Activated CD4-positive, alpha-beta T cell treated with anti-CD3 and anti-CD28 coated beads, Interleukin-2, amount 50 U/mL, for 24 hours (primary cell): ENCODE data around the gene DEPDC5.
"Not testable (repeated sequence)": the region's sequence is repeated elsewhere in the genome, so short reads cannot be mapped to it uniquely, and the experiment has no call there.

Experiments used
- DNase-seq, 2 donors: peaks; one replicate each; pipeline ENCODE4 v3.0.0-alpha.2; 2020; ENCODE audit warnings: low read depth in 1 of 2, low spot score in 1 of 2

Gene DEPDC5

GRCh38 chr22:31813898-31814297 lies 60.1 kb downstream of the DEPDC5 start:
- DNase-seq = not testable (repeated sequence)

GRCh38 chr22:31814942-31815341 lies 61.1 kb downstream of the DEPDC5 start:
- no peak for DNase-seq

GRCh38 chr22:31815383-31815814 lies 61.6 kb downstream of the DEPDC5 start:
- not testable (repeated sequence) for DNase-seq

- DNase-seq = no peak
These were observed 62.9 kb downstream of the DEPDC5 start for GRCh38 chr22:31816750-31817149.

GRCh38 chr22:31818481-31819392 lies 64.9 kb downstream of the DEPDC5 start:
- DNase-seq = peak in 1 of 2 donors; percentile 7

GRCh38 chr22:31820655-31821054 lies 66.8 kb downstream of the DEPDC5 start:
- no peak for DNase-seq

GRCh38 chr22:31821572-31821971 lies 67.8 kb downstream of the DEPDC5 start:
- no peak for DNase-seq

GRCh38 chr22:31822523-31822922 lies 68.7 kb downstream of the DEPDC5 start:
- no peak for DNase-seq

GRCh38 chr22:31825513-31825912 lies 71.7 kb downstream of the DEPDC5 start:
- DNase-seq = no peak

GRCh38 chr22:31826443-31826842 lies 72.6 kb downstream of the DEPDC5 start:
- DNase-seq = no peak

GRCh38 chr22:31828739-31829138 lies 74.9 kb downstream of the DEPDC5 start:
- no peak for DNase-seq

GRCh38 chr22:31829505-31829904 lies 75.7 kb downstream of the DEPDC5 start:
- peak; percentile 5 to 57 for DNase-seq

- no peak for DNase-seq
These were observed 76.9 kb downstream of the DEPDC5 start for GRCh38 chr22:31830721-31831070.

GRCh38 chr22:31833930-31834329 lies 80.1 kb downstream of the DEPDC5 start:
- DNase-seq = no peak

- DNase-seq = no peak
These were observed 82.2 kb downstream of the DEPDC5 start for GRCh38 chr22:31836010-31836409.

GRCh38 chr22:31838917-31839316 lies 85.1 kb downstream of the DEPDC5 start:
- no peak for DNase-seq

- DNase-seq = no peak
These were observed 86.2 kb downstream of the DEPDC5 start for GRCh38 chr22:31839986-31840385.

- DNase-seq = no peak
These were observed 86.8 kb downstream of the DEPDC5 start for GRCh38 chr22:31840585-31840984.

- no peak for DNase-seq
These were observed 87.4 kb downstream of the DEPDC5 start for GRCh38 chr22:31841078-31841827.

GRCh38 chr22:31843526-31843925 lies 89.7 kb downstream of the DEPDC5 start:
- DNase-seq = no peak

- DNase-seq = no peak
These were observed 91.1 kb downstream of the DEPDC5 start for GRCh38 chr22:31844941-31845340.
